Measurements from ENCODE around the gene ERBB2.

ERBB2 gene

DNA sequence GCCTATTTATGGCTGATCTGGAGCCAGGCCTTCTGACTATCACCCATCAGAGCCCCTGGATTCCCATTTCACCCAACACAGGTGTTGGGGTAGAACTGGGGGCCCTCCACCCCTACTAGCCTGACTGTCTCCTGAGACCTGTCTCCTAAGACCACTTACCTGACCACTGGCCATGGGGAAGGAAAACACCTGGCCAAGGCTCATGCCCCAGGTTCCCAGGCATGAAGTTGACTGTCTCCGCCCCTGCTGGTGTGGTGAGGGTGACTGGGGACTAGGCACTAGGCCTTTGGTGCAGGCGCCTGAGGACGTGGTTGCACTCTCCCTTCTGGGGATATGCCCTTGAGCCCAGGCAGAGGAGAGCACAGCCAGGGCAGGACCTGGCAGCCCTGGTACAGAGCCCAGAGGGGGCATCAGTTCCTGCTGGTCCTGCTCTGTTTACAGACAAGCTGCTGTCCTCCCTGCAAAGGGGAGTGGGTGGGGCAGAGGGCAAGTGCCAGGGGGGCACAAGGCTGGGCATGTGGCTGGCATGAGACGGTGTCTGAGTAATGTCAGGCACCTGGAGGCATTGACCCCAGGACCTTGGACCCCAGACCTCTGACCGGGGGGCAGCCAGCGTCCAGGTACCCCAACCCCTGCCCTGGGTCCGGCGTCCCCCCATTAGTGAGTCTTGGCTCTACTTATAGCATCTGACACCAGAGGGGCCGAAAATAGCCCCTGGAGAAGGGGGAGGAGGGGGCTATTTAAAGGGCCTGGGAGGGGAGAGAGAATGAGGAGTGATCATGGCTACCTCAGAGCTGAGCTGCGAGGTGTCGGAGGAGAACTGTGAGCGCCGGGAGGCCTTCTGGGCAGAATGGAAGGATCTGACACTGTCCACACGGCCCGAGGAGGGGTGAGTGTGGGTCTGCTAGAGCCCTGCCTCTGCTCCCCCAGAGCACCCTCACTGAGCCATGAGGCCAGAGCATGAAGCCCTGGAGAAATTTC, 35.0 kb upstream of the ERBB2 start, which contains the start of gene TCAP:
TSS of gene TCAP (plus strand) at position 769 of the 981 bp plus-strand sequence. CDS start at position 780, 11 bp downstream.
- DNase-seq (ENCODE audit: low read depth, low spot score), result no peak
- no peak within 1 kb of the TSS for H3K27ac ChIP-seq

- no peak for DNase-seq (ENCODE audit: low read depth, low spot score)
- H3K27ac ChIP-seq, result no peak overlapping the region
Observed at GRCh38 chr17:39665642-39666224, 34.1 kb upstream of the ERBB2 start.

GRCh38 chr17:39666231-39666600, 33.6 kb upstream of the ERBB2 start:
- DNase-seq (ENCODE audit: low read depth, low spot score), result no peak
- no peak overlapping the region for H3K27ac ChIP-seq

GRCh38 chr17:39666601-39667261, 33.1 kb upstream of the ERBB2 start:
- no peak overlapping the region for H3K27ac ChIP-seq
- no peak for DNase-seq (ENCODE audit: low read depth, low spot score)

DNA sequence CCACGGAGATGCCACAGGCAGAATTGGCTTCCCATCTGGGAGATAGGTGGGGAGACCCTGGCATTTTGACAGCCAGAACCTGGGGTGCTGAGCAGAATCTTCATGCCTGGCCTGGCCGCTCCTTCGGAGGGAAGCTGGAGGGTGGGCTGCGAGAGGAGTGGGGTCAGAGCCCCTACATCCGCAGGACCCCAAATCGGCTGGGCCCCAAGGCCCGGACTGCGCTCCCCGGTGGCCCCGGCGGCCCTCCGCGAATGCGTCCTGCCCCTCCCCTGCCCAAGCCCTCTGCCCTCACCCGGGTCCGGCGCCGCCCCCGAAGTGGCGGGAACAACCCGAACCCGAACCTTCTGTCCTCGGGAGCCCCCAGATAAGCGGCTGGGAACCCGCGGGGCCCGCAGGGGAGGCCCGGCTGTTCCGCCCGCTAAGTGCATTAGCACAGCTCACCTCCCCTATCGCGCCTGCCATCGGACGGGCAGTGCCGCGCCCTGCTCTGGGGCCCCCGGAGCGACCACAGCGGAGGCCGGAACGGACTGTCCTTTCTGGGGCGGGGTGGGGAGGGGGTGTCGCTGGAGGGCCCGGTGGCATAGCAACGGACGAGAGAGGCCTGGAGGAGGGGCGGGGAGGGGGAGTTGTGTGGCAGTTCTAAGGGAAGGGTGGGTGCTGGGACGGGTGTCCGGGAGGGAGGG, 32.5 kb upstream of the ERBB2 start:
- H3K27ac ChIP-seq, result no peak overlapping the region
- DNase-seq (ENCODE audit: low read depth, low spot score), result no peak

- H3K27ac ChIP-seq, result no peak within 1 kb of the TSS
- no peak for DNase-seq (ENCODE audit: low read depth, low spot score)
Observed at GRCh38 chr17:39667945-39668924, 31.6 kb upstream of the ERBB2 start, which contains the start of gene PNMT. PNMT (plus strand) TSS chr17:39668453; CDS start chr17:39668476, 23 bp downstream.

GRCh38 chr17:39669897-39670735, 29.7 kb upstream of the ERBB2 start:
- DNase-seq (ENCODE audit: low read depth, low spot score), result no peak
- H3K27ac ChIP-seq, result no peak overlapping the region

DNA sequence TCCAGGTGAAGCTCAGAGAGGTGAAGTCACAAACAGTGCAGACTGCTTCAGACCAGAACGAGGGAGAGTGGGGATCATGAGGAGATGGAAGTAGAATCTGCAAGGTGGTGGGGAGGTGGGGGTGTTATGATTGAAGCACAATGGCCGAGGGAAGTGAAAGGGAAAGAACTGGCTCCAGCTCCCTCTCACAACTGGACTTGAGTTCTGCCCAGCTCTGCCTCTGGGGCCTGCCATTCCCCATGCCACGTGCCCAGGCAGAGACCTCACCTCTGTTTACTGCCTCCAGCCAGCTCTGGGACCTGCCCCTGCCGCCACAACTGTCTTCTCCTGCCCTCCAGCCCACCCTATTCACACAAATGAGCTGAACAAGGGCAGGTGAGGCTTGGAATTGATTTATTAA, 29.1 kb upstream of the ERBB2 start:
- DNase-seq (ENCODE audit: low read depth, low spot score), result no peak
- no peak overlapping the region for H3K27ac ChIP-seq

DNA sequence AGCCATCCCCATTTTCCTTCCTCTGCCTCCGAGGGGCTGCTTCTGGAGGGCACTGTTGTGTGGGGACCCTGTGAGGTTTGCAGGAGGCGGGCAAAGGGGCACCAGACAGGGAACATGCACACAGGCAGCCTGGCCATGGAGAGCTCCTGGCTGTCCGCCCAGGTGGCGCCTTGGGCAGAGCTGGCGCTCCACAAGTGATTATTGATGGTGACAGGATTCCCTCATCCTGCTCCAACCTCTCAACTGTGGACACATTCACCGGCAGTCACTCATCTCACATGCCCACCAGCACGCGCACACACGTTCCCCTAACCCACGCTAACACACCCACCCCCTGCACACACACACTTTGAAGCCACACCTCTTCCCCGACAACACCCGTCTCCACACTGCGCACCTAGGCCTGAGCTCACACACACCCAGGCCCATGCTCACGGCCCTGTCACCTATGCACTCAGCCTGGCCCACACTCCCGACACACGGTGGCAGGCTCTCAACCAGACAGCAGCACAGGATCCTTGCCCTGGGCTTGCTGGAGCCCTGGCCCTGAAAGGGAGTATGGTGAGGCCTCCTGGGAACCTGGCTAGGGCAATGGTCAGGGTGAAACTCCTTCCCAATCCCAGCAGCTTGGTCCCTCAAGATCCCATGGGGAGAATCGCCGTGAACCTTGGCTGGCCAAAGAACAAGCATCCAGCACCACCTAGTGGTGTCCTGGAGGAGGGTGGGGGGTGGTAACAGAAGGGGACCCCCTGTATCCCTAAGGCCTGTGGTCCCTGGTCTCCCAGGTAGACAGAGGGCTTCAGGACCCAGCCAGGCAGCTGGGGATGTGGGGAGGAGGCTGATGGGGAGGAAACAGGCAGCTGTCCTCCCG, 28.0 kb upstream of the ERBB2 start:
- no peak for DNase-seq (ENCODE audit: low read depth, low spot score)
- H3K27ac ChIP-seq, result no peak overlapping the region

- no peak for DNase-seq (ENCODE audit: low read depth, low spot score)
- no peak overlapping the region for H3K27ac ChIP-seq
Observed at GRCh38 chr17:39672522-39673334, 27.1 kb upstream of the ERBB2 start.

- no peak overlapping the region for H3K27ac ChIP-seq
- no peak for DNase-seq (ENCODE audit: low read depth, low spot score)
Observed at GRCh38 chr17:39673335-39674081, 26.4 kb upstream of the ERBB2 start.

DNA sequence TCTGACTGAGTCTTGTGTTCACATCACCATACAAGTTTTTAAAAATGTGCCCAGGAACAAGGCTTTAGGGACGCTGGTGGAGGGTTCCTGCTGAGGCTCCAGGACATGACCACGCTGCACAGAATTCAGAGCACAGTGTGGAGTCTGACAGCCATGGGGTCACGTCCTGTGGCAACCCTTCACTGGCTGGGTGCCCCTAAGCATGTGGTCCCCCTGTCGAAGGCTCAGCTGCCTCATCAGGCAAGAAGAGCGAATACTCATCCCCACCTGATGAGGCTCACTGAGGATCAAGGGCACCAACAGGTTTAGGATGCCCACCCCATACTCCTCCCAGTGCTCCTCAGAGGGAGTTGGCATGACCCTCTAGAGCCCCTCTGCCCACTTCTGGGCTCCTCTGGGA, 25.7 kb upstream of the ERBB2 start:
- no peak overlapping the region for H3K27ac ChIP-seq
- no peak for DNase-seq (ENCODE audit: low read depth, low spot score)

DNA sequence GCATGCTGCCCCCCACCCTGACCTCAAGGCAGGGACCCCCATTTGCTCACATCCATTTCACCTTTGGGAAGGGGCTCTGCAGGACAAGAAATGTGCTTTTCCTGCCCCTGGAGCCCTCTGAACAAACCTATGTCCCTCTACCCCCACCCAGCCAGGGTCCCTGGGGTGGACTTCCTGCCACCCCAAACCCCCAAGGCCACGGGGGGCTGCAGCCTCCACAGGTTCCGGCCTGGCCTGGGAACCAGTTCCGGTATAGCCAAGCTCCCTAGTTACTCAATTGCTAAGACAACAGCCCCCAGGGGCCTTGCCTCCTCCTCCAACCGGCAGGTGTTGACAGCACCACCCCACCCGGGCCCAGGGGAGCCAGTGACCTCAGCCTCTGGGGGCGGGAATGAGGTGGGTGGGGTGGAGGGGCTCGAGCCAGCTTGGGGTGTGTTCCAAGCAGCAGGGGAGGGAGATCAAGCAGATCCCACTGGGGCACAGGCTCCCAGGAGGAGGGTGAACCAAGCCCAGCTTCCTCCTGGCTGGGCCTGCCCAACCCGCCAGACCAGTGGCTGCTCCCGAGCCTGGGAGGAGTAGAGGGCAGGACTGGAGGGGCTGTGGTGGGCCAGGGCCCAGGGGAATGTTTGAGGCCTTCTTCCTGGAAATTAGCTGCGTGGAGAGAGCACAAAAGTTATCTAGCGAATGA, 25.0 kb upstream of the ERBB2 start:
- no peak for DNase-seq (ENCODE audit: low read depth, low spot score)
- H3K27ac ChIP-seq, result peak overlapping the region; percentile 7

GRCh38 chr17:39675390-39676082, 24.3 kb upstream of the ERBB2 start:
- no peak for DNase-seq (ENCODE audit: low read depth, low spot score)
- H3K27ac ChIP-seq, result peak overlapping the region; percentile 7
